ENCODE data around the gene EN1.

GRCh38 chr2:118850901-118851415 lies 3.5 kb upstream of the EN1 start:
- TF ChIP-seq EZH2 (conservative IDR thresholded peaks at IDR 0.05; ENCODE audit: low read depth, low read length) (no peak), TCF7L2 (IDR thresholded peaks at IDR 0.05; ENCODE audit: low read depth, low read length) (no peak), CTCF (CRISPR knock-in tag; IDR thresholded peaks at IDR 0.05) (no peak), NFE2L2 (IDR thresholded peaks at IDR 0.05; ENCODE audit: low read length) (no peak), ZNF460 (CRISPR knock-in tag; IDR thresholded peaks at IDR 0.05; ENCODE audit: borderline replicate concordance) (no peak), ZNF776 (CRISPR knock-in tag; IDR thresholded peaks at IDR 0.05) (no peak)
